NCI-H748 (cell line): ENCODE results near the gene CLDN9.
"Not testable (repeated sequence)": the region's sequence is repeated elsewhere in the genome, so short reads cannot be mapped to it uniquely, and the experiment has no call there.

Experiments
- DNase-seq: peaks from one replicate; lab custom pipeline; 2025; ENCODE audit not compliant: unreplicated experiment; lab: John Stamatoyannopoulos, UW

Gene CLDN9

GRCh38 chr16:3052571-3053329, 40.0 kb downstream of the CLDN9 start:
- not testable (repeated sequence) for DNase-seq

DNA sequence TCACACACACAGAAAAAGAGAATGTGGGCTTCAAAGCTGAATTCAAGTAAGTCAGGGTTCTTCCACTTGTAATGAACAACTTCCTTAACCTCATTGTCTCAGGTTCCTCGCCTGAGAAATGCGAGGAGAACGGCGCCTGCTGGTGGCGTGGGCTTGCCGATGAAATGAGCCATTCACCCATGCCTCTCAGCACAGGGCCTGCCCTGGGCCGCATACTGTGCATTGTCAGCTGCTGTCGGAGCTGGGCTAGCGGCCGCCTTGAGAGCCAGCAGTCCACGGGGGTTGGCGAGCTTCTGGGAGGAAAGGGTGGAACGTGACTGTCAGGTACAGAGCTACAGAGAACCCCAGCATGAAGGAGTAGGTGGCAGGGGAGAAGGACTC, 40.6 kb downstream of the CLDN9 start:
- DNase-seq: not testable (repeated sequence)

DNA sequence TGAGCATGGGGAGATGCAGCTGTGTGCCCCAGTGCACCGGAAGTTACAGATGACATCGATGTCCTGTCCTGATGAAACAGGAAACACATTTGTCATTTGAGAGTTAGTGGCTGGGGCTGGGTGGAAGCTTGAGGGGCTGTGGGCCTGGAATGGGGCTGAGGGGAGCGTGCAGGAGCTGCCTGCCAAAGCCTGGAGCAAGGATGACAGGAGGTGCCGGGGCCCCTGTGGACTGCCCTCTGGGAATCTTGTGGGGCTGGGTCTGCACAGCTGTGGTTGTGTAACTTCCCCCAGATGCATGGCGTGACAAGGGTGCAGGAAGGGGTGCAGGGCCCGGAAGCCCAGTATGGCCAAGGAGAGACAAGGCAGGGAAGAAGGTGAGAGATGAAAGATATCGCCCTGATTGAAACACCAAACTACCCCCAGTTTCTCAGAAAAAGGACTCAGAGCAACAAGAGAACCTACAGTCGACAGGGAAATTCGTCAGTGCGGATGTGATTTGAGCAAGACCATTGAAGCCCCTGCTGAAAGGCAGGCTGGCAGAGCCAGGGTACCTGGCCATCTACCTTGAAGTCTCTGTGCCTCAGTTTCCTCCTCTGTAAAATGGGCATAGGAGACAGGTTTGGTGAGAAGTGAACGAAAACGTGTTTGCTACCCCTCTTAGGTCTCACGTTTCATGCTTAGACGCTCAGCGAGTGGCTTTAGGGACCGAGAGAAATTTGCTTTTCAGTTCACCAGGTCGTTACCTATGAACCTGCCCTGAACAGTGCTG, 42.4 kb downstream of the CLDN9 start:
- DNase-seq: no peak

DNA sequence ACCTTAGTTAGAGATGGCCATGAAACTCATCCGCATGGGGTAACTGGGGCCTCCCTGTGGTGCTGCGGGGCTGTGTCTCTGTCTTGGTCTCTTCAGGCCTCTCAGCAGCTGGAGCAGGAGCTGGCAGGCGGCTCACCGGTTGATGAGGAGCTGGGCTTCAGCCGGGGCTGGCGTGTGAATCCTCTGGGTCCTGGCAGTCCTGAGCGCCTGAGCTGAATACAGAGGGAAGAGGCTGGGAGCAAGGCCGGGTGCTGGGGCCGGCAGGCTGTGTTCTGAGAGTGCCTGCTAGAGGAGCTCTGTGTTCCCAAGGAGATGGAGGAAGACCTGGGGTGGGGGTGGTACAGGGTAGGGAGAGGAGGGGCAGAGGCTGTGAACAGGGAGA, 43.0 kb downstream of the CLDN9 start:
- not testable (repeated sequence) for DNase-seq

- no peak for DNase-seq
These were observed 43.8 kb downstream of the CLDN9 start for GRCh38 chr16:3056336-3057180.

DNA sequence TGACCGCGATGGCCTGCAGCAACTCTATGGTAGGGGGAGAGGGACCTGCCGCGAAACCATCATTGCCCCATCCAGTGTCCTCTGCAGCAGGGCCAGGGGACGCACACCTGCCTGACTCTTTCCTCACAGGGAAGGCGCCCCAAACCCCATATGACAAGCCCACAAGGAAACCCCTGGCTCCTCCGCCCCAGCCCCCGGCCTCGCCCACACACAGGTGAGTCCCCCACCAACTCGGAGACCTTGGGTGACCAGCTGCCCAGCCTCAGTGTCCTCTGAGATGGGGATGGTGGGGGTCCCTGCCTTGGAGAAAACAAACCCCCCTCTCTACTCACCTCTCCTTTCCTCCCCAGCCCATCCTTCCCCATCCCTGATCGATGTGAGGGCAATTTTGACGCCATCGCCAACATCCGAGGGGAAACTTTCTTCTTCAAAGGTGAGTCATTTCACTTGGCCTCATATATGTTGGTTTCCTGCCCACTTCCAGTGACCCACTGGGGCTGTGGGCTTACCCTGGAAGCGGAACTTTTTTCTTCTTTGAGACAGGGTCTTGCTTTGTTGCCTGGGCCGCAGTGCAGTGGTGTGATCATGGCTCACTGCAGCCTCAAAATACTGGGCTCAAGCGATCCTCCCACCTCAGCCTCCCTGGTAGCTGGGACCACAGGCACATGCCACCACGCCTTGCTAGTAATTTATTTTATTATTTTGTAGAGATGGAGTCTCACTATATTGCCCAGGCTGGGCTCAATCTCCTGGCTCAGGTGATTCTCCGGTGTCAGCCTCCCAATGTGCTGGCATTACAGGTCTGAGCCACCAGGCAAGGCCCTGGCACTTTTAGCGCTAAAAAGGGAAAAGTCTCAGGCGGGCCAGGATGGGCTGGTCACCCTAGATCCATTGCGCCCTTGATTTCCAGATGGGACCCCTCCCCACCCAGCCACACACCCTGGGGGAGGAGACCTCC, 44.7 kb downstream of the CLDN9 start:
- DNase-seq: no peak

- peak; percentile 55 for DNase-seq
These were observed 45.7 kb downstream of the CLDN9 start for GRCh38 chr16:3058139-3059030.

DNA sequence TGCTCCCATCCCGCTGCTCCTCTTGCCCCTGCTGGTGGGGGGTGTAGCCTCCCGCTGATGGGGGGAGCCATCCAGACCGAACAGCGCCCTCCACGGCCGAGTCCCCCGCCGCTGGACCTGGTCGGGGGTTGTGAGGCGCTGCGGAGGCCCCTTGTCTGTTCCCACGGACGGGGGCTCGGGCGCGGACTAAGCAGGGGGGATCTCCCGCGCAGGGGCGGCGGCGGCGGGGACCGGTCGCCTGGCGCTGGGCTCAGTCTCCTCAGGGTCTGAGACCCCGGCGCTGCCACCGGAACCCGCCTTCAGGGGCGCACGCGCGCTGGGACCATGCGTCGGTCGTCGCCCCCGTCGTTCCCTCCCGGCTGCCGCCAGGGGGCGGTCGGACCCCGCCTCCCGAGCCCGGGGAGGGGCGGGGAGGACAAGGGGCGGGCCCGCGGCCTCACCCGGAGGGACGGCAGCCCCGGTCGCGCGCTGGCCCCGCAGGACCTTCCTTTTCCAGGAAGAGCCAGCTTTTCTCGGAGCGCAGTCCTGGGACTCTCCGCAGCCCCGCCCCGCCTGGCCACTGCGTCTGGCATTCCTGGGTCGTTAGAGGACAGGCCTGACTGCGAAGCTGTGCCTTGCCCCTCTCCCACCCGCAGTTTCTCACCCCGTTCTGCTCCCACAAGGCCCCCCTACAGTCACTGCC, 46.5 kb downstream of the CLDN9 start:
- DNase-seq: peak; percentile 78

DNA sequence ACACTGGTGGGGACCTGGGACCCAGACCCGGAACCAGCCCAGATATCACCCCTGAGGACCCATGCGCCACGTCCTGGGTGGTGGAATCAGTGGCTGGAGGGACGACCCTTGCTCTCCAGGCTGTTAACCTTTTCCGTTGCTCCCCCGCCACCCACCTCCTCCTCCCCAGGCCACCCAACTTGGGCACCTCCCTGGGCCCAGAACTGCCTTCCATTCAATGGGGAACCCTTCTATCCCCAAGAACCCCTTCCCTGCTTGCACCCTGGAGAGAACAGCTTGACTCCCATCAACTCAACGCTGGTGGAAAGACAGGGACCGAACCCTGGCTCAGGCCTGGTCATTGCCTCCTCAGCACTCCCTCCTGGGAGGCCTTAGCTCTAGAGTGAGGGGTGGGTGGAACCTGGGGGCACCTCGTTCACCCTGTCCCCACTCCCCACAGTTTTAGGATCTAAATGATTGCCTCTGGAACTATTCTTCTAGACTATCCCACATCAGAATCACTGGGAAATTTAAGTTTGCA, 47.1 kb downstream of the CLDN9 start:
- DNase-seq: no peak

DNA sequence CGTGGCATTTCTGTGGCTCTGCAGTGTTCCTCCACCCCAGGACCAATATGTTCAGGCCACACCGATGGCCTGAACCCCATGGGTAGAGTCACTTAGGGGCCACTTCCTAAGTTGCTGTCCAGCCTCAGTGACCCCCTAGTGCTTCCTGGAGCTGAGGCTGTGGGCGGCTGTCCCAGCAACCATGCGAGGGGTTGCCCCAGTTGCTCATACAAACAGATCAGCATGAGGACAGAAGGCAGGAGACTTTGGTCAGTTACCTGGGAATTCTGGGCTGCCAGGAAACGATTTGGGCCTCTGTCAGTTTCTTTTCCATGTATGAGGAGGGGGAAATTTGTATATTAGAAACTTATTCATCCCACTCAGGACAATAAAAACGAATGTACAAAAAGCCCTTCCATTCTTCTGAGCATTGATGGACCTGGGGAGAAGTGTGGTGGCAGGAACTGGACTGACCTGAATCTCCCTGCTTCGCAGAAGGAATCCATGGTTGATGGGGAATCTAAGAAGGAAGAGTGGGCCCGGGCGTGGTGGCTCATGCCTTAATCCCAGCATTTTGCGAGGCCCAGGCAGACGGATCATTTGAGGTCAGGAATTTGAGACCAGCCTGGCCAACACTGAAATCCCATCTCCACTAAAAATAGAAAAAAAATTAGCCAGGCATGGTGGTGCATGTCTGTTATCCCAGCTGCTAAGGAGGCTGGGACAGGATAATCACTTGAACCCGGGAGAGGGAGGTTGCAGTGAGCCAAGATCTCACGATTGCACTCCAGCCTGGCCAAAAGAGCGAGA, 47.8 kb downstream of the CLDN9 start:
- no peak for DNase-seq

- DNase-seq: no peak
These were observed 49.8 kb downstream of the CLDN9 start for GRCh38 chr16:3062553-3062952.

GRCh38 chr16:3063625-3064386, 51.1 kb downstream of the CLDN9 start:
- no peak for DNase-seq
